Cardiac fibroblast (primary cell): Measurements from ENCODE around the gene BAIAP2L2.

Experiments used
- DNase-seq, 2 donors: peaks; one replicate each; pipeline versions ENCODE4 v3.0.0 to v3.0.0-alpha.2; 2010; ENCODE audit warnings: low read depth in 2 of 2
- H3K4me3 ChIP-seq, 2 donors: replicated peaks in 1 of 2; 1 replicate in 1 of 2; 2 replicates in 1 of 2; pipeline ENCODE4 v1.5.1; 2011; ENCODE audit warnings: low read depth in 2 of 2, low read length in 2 of 2, mild to moderate bottlenecking in 2 of 2, moderate library complexity in 1 of 2
- TF ChIP-seq, protein P1 (sequence below): IDR thresholded peaks from one replicate; pipeline ENCODE4 v1.5.1; 2011; ENCODE audit warnings: low read depth, mild to moderate bottlenecking, low read length, inconsistent platforms

The BAIAP2L2 gene

DNA sequence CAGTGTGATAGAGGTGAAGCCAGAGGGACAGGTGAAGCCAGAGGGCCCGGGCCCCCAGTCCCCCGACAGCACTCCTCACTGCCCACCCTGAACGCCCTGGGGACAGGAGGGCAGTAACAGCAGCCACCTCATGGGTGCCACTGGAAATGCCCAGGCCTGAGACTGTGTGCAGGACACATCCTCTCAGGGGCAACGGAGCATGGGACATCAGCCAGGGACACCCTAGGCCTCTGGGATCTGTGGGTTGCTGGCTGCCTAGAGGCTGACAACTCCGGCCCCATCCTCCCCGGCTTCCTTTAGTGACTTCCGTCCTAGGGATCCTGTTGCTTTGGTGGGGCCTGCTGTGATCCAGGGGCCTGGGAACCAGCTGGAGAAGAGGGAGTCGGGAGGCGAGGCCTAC lies 17.4 kb upstream of the BAIAP2L2 start:
- TF ChIP-seq, protein P1, sequence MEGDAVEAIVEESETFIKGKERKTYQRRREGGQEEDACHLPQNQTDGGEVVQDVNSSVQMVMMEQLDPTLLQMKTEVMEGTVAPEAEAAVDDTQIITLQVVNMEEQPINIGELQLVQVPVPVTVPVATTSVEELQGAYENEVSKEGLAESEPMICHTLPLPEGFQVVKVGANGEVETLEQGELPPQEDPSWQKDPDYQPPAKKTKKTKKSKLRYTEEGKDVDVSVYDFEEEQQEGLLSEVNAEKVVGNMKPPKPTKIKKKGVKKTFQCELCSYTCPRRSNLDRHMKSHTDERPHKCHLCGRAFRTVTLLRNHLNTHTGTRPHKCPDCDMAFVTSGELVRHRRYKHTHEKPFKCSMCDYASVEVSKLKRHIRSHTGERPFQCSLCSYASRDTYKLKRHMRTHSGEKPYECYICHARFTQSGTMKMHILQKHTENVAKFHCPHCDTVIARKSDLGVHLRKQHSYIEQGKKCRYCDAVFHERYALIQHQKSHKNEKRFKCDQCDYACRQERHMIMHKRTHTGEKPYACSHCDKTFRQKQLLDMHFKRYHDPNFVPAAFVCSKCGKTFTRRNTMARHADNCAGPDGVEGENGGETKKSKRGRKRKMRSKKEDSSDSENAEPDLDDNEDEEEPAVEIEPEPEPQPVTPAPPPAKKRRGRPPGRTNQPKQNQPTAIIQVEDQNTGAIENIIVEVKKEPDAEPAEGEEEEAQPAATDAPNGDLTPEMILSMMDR = no peak
- DNase-seq = no peak
- no peak overlapping the region for H3K4me3 ChIP-seq

- no peak overlapping the region for H3K4me3 ChIP-seq
- TF ChIP-seq, protein P1 = no peak
Observed at GRCh38 chr22:38126928-38127668, 16.6 kb upstream of the BAIAP2L2 start.

DNA sequence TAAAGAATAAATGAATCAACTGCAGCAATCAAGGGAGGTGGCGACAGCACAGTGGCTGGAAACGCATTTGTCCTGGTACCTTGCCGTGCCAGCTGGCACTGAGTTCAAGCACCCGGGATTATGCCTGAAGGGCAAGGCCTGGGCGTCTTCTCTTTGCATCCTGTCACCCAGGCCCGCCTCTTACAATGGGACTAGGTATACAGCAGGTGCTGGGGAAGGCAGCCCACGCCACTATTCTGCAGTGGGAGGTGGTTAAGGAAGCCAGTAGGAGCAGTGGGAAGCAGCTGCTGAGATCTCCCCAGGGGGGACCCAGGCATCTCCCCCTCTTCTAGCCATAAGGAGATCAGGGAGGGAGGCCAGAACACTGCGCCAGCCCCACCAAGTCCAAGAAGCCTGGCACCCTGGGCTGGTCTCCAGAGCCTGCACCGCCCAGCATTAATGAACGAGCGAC lies 15.3 kb upstream of the BAIAP2L2 start:
- DNase-seq = no peak
- TF ChIP-seq, protein P1 = no peak
- no peak overlapping the region for H3K4me3 ChIP-seq

More at GRCh38 chr22:38126928-38127668, 16.6 kb upstream of the BAIAP2L2 start:
- DNase-seq = no peak

DNA sequence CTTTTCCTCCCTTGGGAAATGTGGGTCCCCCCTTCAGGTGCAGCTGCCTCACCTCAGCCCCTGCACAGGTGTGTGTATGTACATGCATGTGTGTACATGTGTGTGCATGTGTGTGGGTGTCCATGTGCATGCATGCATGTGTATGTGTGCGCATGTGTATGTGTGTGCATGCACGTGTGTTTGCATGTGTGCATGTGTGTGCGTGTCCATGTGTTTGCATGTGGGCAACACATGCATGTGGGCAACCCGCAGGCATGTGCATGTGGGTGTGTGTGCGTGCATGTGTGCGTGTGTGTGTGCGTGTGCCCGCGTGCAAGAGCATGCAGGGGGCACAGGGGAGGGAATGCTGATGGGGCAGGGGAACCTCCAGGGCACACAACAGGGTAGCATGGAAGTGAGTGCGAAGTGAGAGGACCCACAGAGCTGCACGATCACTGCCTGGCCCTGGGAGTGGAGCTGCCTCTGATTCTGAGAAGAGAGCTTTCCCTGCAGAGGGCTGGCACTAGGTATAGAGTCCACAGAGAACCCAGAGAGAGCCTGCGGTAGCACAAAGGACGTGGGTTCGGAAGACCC lies 14.6 kb upstream of the BAIAP2L2 start:
- TF ChIP-seq, protein P1 = no peak
- no peak for DNase-seq

GRCh38 chr22:38124236-38124974 lies 13.9 kb upstream of the BAIAP2L2 start:
- H3K4me3 ChIP-seq = no peak overlapping the region
- TF ChIP-seq, protein P1 = no peak
- DNase-seq = no peak

More for the DNA sequence above, 14.6 kb upstream of the BAIAP2L2 start:
- no peak overlapping the region for H3K4me3 ChIP-seq

GRCh38 chr22:38122616-38123015 lies 12.1 kb upstream of the BAIAP2L2 start:
- no peak for DNase-seq
- TF ChIP-seq, protein P1 = no peak
- H3K4me3 ChIP-seq = no peak overlapping the region
